ENCODE results near the gene PALLD. TPM values are rescaled to one million over a fixed set of nuclear protein-coding genes. Genes with fewer than 3 reads are reported as not detected.

PALLD gene
- total and polyA plus RNA-seq, 2 donors (not counting 3 experiments of a cell fraction or from before 2014, with no cell fraction given) = 13.4 to 48.2 TPM

DNA sequence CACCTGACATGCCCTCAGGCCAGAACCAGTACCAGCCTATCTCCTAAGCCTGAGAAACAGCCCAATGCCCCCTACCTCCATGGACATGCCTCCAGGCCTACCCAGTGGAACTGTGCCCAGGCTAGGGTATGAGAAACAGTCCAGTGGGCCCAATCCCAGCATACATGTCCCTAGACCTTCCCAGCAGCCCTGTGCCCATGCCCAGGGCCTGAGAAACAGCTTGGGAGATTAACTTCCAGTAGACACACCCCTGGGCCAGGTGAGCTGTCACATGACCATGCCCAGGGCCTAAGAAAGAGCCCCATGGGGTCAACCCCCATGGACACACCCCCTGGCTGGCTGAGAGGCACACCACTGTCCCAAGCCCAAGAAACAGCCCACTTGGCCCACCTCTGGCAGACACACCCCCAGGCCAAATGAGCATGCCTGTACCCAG, 434.4 kb downstream of the PALLD start:
- Histone ChIP-seq H3K36me3 (ENCODE audit: control insufficient read depth in 2 of 2, extremely low read depth in 1 of 2, insufficient read depth in 2 of 2, low read length in 2 of 2) (peaks cover 8 to 10% of the 10 kb centered on the region in 2 experiments), H3K27me3 (ENCODE audit: control insufficient read depth in 2 of 2, insufficient read depth in 2 of 2, low read length in 2 of 2) (no peaks in the 10 kb centered on the region), H3K4me2 (ENCODE audit: insufficient read depth, low read length) (no peak overlapping the region), H3K27ac (ENCODE audit: insufficient read depth, low read depth, low read length) (no peak overlapping the region), H4K20me1 (replicated peaks; ENCODE audit: control insufficient read depth, extremely low read depth, insufficient read depth, low read length) (no peaks in the 10 kb centered on the region), H3K9me1 (replicated peaks; ENCODE audit: control insufficient read depth, extremely low read depth, insufficient read depth, low read length) (no peaks in the 10 kb centered on the region), H3K9ac (replicated peaks; ENCODE audit: extremely low read depth, insufficient read depth, low read length) (no peak overlapping the region), H2AFZ (ENCODE audit: low read depth, low read length) (no peak overlapping the region), H3K79me2 (ENCODE audit: control insufficient read depth, insufficient read depth, low read length) (no peaks in the 10 kb centered on the region), H3K9me3 (replicated peaks; ENCODE audit: control insufficient read depth, insufficient read depth, low read length) (no peaks in the 10 kb centered on the region), H3K4me3 (replicated peaks in 1 of 3; ENCODE audit: insufficient read depth in 1 of 3, low read depth in 1 of 3, low read length in 3 of 3) (no peak overlapping the region), H3K4me1 (ENCODE audit: control insufficient read depth, extremely low read depth, insufficient read depth, low read length) (no peaks in the 10 kb centered on the region)
- no TSS peak for BruUV-seq (replicated peaks)
- intact Hi-C loops (cut with micrococcal nuclease) = no loop called here
- DNase-seq (ENCODE audit: low read depth, low spot score) (no peak), FAIRE-seq (no peak)
- TF ChIP-seq, protein P1, sequence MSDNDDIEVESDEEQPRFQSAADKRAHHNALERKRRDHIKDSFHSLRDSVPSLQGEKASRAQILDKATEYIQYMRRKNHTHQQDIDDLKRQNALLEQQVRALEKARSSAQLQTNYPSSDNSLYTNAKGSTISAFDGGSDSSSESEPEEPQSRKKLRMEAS (IDR thresholded peaks at IDR 0.05; ENCODE audit: insufficient read depth, insufficient read length) = no peak
- dilution Hi-C loops (cut with MboI; ENCODE audit: extremely low pct_ligation_motif_present, low sequenced_read_pairs) = no loop called here
- ChIA-PET POLR2A (no interaction called here), CTCF (no interaction called here)

DNA sequence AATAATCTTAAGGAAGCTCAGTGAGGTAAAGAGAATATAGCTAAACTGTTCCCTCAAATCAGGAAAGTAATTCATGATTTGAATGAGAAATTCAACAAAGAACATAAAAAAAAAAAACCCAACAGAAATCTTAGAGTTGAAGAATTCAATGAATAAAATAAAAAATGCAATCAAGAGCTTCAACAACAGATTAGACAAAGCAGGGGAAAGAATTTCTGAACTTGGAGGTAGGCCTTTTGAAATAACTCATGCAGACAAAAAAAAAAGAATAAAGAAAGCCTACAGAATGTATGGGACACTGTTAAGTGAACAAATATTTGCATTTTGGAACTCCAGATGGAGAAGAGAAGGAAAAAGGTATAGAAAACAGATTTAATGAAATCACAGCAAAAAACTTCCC, 435.3 kb downstream of the PALLD start:
- Histone ChIP-seq H3K36me3 (ENCODE audit: control insufficient read depth in 2 of 2, extremely low read depth in 1 of 2, insufficient read depth in 2 of 2, low read length in 2 of 2) (peaks cover 2 to 9% of the 10 kb centered on the region in 2 experiments), H3K4me1 (ENCODE audit: control insufficient read depth, extremely low read depth, insufficient read depth, low read length) (no peaks in the 10 kb centered on the region), H3K9ac (replicated peaks; ENCODE audit: extremely low read depth, insufficient read depth, low read length) (no peak overlapping the region), H3K9me1 (replicated peaks; ENCODE audit: control insufficient read depth, extremely low read depth, insufficient read depth, low read length) (no peaks in the 10 kb centered on the region), H3K4me3 (replicated peaks in 1 of 3; ENCODE audit: insufficient read depth in 1 of 3, low read depth in 1 of 3, low read length in 3 of 3) (no peak overlapping the region), H3K9me3 (replicated peaks; ENCODE audit: control insufficient read depth, insufficient read depth, low read length) (no peaks in the 10 kb centered on the region), H2AFZ (ENCODE audit: low read depth, low read length) (no peak overlapping the region), H3K4me2 (ENCODE audit: insufficient read depth, low read length) (no peak overlapping the region), H4K20me1 (replicated peaks; ENCODE audit: control insufficient read depth, extremely low read depth, insufficient read depth, low read length) (no peaks in the 10 kb centered on the region), H3K27ac (ENCODE audit: insufficient read depth, low read depth, low read length) (no peak overlapping the region), H3K27me3 (ENCODE audit: control insufficient read depth in 2 of 2, insufficient read depth in 2 of 2, low read length in 2 of 2) (no peaks in the 10 kb centered on the region), H3K79me2 (ENCODE audit: control insufficient read depth, insufficient read depth, low read length) (no peaks in the 10 kb centered on the region)
- BruUV-seq (replicated peaks) = no TSS peak
- ChIA-PET POLR2A (no interaction called here), CTCF (interaction anchor here (0.7 to 2.1 kb wide), 2 partner anchors 8 to 561 kb away, joined by 3 to 11 read pairs; no protein-coding TSS in a partner anchor)
- FAIRE-seq (no peak), DNase-seq (ENCODE audit: low read depth, low spot score) (no peak)
- intact Hi-C loops (cut with micrococcal nuclease) = no loop called here
- dilution Hi-C loops (cut with MboI; ENCODE audit: extremely low pct_ligation_motif_present, low sequenced_read_pairs) = no loop called here
- TF ChIP-seq JUN (IDR thresholded peaks at IDR 0.05; ENCODE audit: borderline replicate concordance, insufficient read depth, insufficient read length, low read depth) (no peak), FOS (IDR thresholded peaks at IDR 0.05; ENCODE audit: borderline replicate concordance, insufficient read depth, low read length) (no peak), MYC (IDR thresholded peaks at IDR 0.05; ENCODE audit: low read depth, low read length) (no peak), EZH2 (IDR thresholded peaks at IDR 0.05; ENCODE audit: borderline replicate concordance, low read depth, low read length, severe bottlenecking) (no peak), POLR2A (IDR thresholded peaks at IDR 0.05; ENCODE audit: low read depth, low read length) (no peak), GATA2 (IDR thresholded peaks at IDR 0.05; ENCODE audit: insufficient read depth, insufficient read length, low read depth, low read length) (no peak), POLR2AphosphoS5 (IDR thresholded peaks at IDR 0.05; ENCODE audit: insufficient read depth, low read depth, low read length) (no peak)
- TF ChIP-seq, protein P1 (IDR thresholded peaks at IDR 0.05; ENCODE audit: insufficient read depth, insufficient read length) = no peak
- TF ChIP-seq, protein P2, sequence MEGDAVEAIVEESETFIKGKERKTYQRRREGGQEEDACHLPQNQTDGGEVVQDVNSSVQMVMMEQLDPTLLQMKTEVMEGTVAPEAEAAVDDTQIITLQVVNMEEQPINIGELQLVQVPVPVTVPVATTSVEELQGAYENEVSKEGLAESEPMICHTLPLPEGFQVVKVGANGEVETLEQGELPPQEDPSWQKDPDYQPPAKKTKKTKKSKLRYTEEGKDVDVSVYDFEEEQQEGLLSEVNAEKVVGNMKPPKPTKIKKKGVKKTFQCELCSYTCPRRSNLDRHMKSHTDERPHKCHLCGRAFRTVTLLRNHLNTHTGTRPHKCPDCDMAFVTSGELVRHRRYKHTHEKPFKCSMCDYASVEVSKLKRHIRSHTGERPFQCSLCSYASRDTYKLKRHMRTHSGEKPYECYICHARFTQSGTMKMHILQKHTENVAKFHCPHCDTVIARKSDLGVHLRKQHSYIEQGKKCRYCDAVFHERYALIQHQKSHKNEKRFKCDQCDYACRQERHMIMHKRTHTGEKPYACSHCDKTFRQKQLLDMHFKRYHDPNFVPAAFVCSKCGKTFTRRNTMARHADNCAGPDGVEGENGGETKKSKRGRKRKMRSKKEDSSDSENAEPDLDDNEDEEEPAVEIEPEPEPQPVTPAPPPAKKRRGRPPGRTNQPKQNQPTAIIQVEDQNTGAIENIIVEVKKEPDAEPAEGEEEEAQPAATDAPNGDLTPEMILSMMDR (IDR thresholded peaks at IDR 0.05; ENCODE audit: extremely low read depth in 1 of 2, insufficient read depth in 1 of 2, low read depth in 1 of 2, low read length in 2 of 2) = no peak

All from endothelial cell of umbilical vein (primary cell).